Activated naive CD4-positive, alpha-beta T cell (primary cell): Measurements from ENCODE around the gene GSK3B.

Experiments used
- DNase-seq, 4 experiments: peaks; one replicate each; lab custom pipeline; 2025; lab: John Stamatoyannopoulos, UW

Gene GSK3B

GRCh38 chr3:119818937-119819336 lies 275.3 kb downstream of the GSK3B start:
- DNase-seq = no peak

GRCh38 chr3:119817583-119818363 lies 276.5 kb downstream of the GSK3B start:
- DNase-seq = no peak

DNA sequence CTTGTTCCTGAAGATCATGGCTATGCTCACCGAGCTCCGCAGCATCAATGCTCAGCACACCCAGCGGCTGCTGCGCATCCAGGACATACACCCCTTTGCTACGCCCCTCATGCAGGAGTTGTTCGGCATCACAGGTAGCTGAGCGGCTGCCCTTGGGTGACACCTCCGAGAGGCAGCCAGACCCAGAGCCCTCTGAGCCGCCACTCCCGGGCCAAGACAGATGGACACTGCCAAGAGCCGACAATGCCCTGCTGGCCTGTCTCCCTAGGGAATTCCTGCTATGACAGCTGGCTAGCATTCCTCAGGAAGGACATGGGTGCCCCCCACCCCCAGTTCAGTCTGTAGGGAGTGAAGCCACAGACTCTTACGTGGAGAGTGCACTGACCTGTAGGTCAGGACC lies 277.2 kb downstream of the GSK3B start:
- no peak for DNase-seq

DNA sequence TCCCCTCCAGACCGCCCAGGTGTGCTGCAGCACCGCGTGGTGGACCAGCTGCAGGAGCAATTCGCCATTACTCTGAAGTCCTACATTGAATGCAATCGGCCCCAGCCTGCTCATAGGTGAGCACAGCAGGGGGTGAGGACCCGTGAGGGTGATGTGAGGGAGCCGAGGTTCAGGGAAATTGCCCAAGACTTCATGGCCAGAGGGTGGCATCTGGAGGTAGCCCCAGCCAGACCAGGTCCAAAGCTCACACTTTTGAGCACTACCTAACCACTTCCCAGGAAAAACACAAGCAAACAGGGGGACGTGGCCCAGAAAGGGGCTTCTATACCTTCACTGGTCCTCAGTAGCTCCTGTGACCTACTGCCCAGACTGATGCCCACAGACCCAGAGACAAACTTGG lies 278.5 kb downstream of the GSK3B start:
- DNase-seq = no peak

GRCh38 chr3:119812491-119813058 lies 281.7 kb downstream of the GSK3B start:
- DNase-seq = no peak

DNA sequence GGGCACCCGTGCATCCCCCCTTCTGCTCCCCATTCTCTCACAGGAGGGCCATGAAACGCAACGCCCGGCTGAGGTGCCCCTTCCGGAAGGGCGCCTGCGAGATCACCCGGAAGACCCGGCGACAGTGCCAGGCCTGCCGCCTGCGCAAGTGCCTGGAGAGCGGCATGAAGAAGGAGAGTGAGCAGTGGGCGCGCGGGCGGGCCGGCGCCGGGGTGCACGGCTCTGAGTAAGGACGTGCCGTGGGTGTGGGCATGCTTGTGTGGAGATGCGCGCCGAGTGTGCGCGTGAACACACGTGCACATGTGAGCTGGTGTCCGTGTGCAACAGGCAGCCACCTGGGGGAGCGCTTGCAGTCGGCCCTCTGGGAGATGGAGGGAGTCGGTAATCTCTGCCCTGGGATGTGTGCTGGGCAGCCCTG lies 284.2 kb downstream of the GSK3B start:
- DNase-seq = peak in 3 of 4 experiments; percentile 12 to 51 (median 21)

GRCh38 chr3:119809249-119810017 lies 284.8 kb downstream of the GSK3B start:
- no peak for DNase-seq

DNA sequence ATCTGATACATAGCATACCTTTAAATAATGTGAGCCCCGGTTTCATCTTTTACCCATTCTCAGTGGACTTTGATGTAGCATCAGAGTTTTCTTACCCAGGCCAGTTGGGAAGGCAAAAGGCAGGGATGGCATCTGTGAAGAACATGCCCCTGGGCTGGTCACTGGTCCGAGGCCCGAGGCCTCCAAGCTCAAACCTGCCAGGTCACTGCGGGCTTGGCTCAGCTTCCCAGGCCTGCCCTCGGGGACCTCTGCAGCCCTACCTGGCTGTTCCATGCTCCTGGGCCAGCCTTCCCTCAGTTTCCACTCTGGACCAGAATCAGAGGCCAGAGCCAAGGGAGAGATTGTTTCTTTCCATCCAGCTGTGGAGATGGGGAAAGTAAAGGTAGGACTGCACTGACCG lies 285.4 kb downstream of the GSK3B start:
- DNase-seq = no peak

- DNase-seq = no peak
Observed at GRCh38 chr3:119808244-119808643, 286.0 kb downstream of the GSK3B start.

- no peak for DNase-seq
Observed at GRCh38 chr3:119800844-119801243, 293.4 kb downstream of the GSK3B start.

- no peak for DNase-seq
Observed at GRCh38 chr3:119796785-119797184, 297.5 kb downstream of the GSK3B start.

- DNase-seq = no peak
Observed at GRCh38 chr3:119796368-119796767, 297.9 kb downstream of the GSK3B start.

- DNase-seq = no peak
Observed at GRCh38 chr3:119795849-119796248, 298.4 kb downstream of the GSK3B start.

DNA sequence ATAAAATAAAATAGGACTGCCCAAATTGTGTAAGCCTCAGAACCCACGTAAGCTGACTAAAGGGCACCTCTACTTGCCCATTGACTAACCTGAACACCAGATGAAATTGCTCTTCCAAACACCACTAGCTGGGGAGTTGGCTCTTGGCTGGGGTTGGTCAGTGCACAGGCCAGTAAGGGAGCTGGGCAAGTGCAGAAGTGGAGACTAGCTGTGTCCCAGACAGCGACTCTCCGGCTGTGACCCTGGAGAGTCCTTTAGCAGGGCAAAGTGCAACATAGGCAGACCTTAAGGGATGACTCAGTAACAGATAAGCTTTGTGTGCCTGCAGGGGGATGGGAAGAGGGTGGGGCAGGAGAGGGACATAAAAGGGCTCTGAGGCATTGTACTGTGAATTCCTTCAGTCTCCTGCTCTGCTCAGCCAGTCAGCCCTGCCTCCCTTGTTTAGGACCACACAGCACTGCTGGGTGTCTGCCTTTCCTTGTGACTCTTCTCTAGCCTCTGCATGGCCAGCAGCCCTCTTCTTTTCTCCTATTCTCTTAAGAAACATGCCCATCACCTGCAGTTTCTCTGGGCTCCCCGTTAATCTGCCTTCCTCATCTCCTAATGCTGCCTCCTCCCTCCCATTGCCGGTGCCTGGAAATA lies 299.2 kb downstream of the GSK3B start:
- no peak for DNase-seq

DNA sequence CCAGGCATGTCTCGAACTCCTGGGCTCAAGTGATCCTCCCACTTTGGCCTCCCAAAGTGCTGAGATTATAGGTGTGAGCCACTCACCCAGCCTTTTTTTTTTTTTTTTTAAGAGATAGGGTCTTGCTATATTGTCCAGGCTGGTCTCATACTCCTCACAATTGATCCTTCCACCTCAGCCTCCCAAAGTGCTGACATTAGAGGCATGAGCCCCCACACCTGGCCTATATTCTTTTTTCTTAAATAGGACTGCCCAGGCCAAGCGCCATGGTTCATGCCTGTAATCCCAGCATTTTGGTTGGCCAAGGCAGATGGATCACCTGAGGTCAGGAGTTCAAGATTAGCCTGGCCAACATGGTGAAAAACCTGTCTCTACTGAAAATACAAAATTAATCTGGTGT lies 299.8 kb downstream of the GSK3B start:
- no peak for DNase-seq

- no peak for DNase-seq
Observed at GRCh38 chr3:119792270-119792669, 302.0 kb downstream of the GSK3B start.

DNA sequence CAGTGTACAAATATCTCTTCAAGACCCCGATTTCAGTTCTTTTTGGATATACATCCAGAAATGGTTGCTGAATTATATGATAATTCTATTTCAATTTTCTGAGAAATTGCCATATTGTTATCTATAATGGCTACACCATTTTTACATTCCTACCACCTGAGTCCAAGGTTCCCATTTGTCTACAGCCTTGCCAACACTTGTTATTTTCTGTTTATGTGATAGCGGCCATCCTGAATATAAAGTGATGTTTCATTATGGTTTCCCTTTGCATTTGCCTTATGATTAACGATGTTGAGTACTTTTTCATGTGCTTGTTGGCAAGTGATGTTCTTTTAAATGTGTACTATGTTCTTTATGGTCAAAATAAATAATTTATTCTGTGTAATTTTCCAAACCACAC lies 303.9 kb downstream of the GSK3B start:
- no peak for DNase-seq

DNA sequence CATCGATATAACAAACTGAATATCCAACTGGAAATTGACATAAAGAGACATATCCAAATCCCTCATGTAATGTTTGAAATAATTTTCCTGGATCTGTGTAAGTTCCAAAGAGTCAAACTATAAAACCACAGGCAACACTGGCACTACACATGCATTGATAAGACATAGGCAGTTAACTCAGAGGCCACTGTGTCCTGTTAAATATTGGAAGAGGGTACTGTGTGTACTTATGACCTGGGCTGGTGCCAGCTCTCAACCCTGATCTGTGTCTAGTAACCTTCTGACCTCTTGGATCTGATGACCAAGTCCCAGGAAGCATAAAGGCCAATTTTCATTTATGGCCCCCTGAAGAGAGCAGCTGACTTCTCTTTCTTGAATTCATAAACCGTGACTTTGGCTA lies 307.8 kb downstream of the GSK3B start:
- DNase-seq = no peak

DNA sequence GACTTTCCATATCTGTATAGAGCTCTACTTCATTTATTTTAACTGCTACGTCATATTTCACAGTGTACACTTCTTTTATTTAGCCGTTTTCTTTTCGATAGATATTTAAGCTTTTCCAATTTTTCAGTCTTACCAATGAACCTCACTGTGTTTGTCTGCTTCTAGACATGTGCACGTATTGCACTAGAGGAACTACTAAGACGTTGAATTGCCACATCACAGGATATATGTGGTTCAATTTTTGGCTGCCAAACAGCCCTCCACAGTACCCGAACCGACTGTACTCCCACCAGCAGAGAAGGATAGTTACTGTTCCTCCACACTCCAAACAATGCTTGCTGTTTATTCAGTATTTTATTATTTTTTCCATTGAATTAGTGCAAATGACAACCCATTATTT lies 310.4 kb downstream of the GSK3B start:
- DNase-seq = no peak

GRCh38 chr3:119783255-119783654 lies 311.0 kb downstream of the GSK3B start:
- DNase-seq = no peak

DNA sequence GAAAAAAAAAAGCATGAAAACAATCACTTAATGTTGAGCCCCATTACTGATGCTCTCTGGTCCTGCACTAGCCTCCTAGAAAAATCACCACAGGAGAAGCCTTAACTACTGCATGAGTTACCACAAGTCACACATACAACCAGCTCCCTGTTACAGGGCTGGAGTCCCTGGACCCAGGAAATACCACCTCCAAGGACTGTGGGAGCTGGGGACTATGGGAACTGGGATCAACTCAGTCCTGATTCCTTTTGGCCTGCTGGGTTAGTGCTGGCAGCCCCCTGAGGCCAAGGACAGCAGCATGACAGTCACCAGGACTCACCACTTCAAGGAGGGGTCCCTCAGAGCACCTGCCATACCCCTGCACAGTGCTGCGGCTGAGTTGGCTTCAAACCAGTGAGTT lies 311.8 kb downstream of the GSK3B start:
- no peak for DNase-seq

- no peak for DNase-seq
Observed at GRCh38 chr3:119781330-119782198, 312.7 kb downstream of the GSK3B start, which contains the start of gene NR1I2. Gene NR1I2, plus strand, starts transcription at chr3:119782101.
